Progenitor cell of endocrine pancreas (in vitro differentiated cells): ENCODE measurements around the gene LRMDA. TPM values are rescaled to one million over a fixed set of nuclear protein-coding genes. Genes with fewer than 3 reads are reported as not detected.
"Not testable (repeated sequence)": the region's sequence is repeated elsewhere in the genome, so short reads cannot be mapped to it uniquely, and the experiment has no call there.

ENCODE experiments used
- DNase-seq: peaks from one replicate; pipeline ENCODE4 v3.0.0; 2021; ENCODE audit warnings: low spot score; ENCODE audit not compliant: unreplicated experiment
- H3K27ac Mint-ChIP-seq: 2 replicates; pipeline ENCODE4 v1.8.0; 2021; ENCODE audit warnings: mild to moderate bottlenecking, moderate library complexity, mixed read lengths
- H3K27me3 Mint-ChIP-seq: 2 replicates; pipeline ENCODE4 v1.8.0; 2021; ENCODE audit warnings: mixed read lengths
- H3K36me3 Mint-ChIP-seq: 2 replicates; pipeline ENCODE4 v1.8.0; 2022; ENCODE audit warnings: mixed read lengths; ENCODE audit not compliant: insufficient read depth
- H3K4me1 Mint-ChIP-seq: 2 replicates; pipeline ENCODE4 v1.8.0; 2021; ENCODE audit warnings: low read depth, mixed read lengths
- H3K4me3 Mint-ChIP-seq: 2 replicates; pipeline ENCODE4 v1.8.0; 2021; ENCODE audit warnings: low read depth, mild to moderate bottlenecking, moderate library complexity, mixed read lengths
- H3K9me3 Mint-ChIP-seq: 2 replicates; pipeline ENCODE4 v1.8.0; 2021; ENCODE audit warnings: low read depth, mixed read lengths
- CTCF ChIP-seq: fragments of 200-600 bp; sonication (generic); IDR thresholded peaks from one replicate; pipeline ENCODE4 v1.5.0; 2021; ENCODE audit warnings: antibody characterized with exemption, mild to moderate bottlenecking; ENCODE audit not compliant: unreplicated experiment
- total RNA-seq: library from RNA; stranded (reverse); gene quantifications from 2 replicates; pipeline ENCODE4 v1.2.1, GENCODE V29; 2021

The LRMDA gene
- total RNA-seq, 1 donor from 2014 or later: 6.5 TPM

DNA sequence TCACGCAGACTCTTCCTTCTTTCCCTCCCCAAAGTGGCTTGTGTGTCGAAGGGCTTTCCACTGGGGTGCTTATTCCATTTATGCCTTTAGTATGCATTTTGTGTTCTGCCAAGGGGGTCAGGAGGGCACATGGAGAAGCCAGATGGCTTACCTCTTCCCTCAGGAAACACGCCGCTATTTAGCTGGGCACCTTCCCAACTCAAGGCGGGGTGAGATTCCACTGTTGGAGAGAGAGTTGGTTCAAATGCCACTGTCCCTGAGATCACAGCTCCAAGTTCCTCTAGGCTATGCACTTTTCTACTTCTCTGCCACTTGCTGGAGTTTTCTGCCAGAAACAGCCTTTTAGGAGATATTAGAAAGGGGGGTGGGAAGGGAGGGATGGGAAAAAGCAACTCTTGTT lies 1091.8 kb downstream of the LRMDA start:
- DNase-seq: no peak
- no peak overlapping the region for H3K4me3 Mint-ChIP-seq
- TF ChIP-seq CTCF: no peak
- H3K4me1 Mint-ChIP-seq: peaks cover 24% of the 10 kb centered on the region
- no peaks in the 10 kb centered on the region for H3K36me3 Mint-ChIP-seq
- H3K9me3 Mint-ChIP-seq: peaks cover 5% of the 10 kb centered on the region
- H3K27me3 Mint-ChIP-seq: no peaks in the 10 kb centered on the region
- H3K27ac Mint-ChIP-seq: no peak overlapping the region

DNA sequence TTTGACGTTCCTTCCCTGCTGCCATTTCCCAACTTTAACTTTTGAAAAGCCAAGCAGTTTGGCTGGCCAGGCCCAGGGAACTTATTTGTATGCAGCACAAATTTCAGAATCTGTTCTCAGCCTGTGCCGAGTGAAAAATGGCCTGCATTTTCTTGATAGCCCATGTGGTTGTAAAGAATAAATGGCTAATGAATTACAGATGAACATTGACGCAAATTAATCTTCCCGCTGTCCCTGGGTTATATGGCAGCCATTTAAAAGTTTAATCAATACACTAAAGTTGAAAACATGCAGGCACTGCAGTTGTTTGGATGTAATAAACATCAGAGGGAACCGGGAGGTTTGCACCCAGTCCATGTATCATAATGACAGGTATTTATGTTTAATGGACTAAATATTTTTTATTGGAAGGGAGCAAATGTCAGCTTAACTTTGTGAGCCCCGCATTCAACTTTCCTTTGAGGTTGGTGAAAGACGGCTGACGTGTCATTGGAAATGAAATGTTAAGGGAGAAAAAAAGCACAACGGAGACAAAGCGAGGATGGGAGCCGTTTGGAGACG lies 1092.4 kb downstream of the LRMDA start:
- Mint-ChIP-seq H3K4me1 (peaks cover 24% of the 10 kb centered on the region), H3K27ac (no peak overlapping the region), H3K27me3 (no peaks in the 10 kb centered on the region), H3K4me3 (no peak overlapping the region), H3K9me3 (peaks cover 5% of the 10 kb centered on the region), H3K36me3 (no peaks in the 10 kb centered on the region)
- no peak for DNase-seq
- no peak for TF ChIP-seq CTCF

DNA sequence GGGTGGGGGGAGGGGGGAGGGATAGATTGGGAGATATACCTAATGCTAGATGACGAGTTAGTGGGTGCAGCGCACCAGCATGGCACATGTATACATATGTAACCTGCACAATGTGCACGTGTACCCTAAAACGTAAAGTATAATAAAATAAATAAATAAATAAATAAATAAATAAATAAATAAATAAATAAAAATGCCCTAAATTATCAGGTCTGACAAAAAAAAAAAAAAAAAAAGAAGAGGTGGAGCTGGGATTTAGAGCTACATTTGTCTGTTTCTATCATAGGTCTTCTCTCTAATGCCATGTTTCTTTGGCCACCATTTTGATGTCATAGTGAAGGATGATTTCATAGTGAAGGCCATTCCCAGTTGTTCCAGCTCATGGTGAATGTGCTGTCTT lies 1095.4 kb downstream of the LRMDA start:
- not testable (repeated sequence) for H3K27ac Mint-ChIP-seq, H3K36me3 Mint-ChIP-seq, DNase-seq, H3K4me3 Mint-ChIP-seq, H3K27me3 Mint-ChIP-seq, H3K9me3 Mint-ChIP-seq
- H3K4me1 Mint-ChIP-seq: peaks cover 24% of the 10 kb centered on the region

- peaks cover 29% of the 10 kb centered on the region for H3K27me3 Mint-ChIP-seq
- no peaks in the 10 kb centered on the region for H3K9me3 Mint-ChIP-seq
- no peak overlapping the region for H3K4me3 Mint-ChIP-seq
- no peak for DNase-seq
- peaks cover 8% of the 10 kb centered on the region for H3K4me1 Mint-ChIP-seq
- H3K36me3 Mint-ChIP-seq: no peaks in the 10 kb centered on the region
- TF ChIP-seq CTCF: no peak
- no peak overlapping the region for H3K27ac Mint-ChIP-seq
Measured at GRCh38 chr10:76540331-76540730, 1108.9 kb downstream of the LRMDA start.

DNA sequence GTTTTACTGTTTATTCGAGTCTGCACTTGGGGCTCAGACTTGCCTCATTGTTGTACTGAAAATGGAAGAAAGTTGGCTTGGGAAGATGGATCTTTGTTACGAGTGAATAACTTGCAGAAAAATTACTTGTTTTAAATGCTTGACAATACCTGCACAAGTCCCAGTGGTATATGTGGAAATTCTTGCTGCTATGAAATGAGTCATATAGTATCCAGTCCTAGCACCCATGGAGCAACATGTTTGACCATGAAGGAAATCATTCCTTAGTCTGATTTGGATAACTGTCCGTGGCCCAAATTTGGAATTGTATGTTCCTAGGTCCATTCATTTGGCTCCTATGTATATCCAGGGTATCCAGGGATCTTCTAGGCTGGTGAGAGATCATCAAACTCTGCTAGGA lies 1109.4 kb downstream of the LRMDA start:
- H3K36me3 Mint-ChIP-seq: no peaks in the 10 kb centered on the region
- H3K9me3 Mint-ChIP-seq: no peaks in the 10 kb centered on the region
- no peak overlapping the region for H3K4me3 Mint-ChIP-seq
- no peak overlapping the region for H3K27ac Mint-ChIP-seq
- no peak for TF ChIP-seq CTCF
- H3K4me1 Mint-ChIP-seq: peaks cover 8% of the 10 kb centered on the region
- peaks cover 30% of the 10 kb centered on the region for H3K27me3 Mint-ChIP-seq
- DNase-seq: no peak

DNA sequence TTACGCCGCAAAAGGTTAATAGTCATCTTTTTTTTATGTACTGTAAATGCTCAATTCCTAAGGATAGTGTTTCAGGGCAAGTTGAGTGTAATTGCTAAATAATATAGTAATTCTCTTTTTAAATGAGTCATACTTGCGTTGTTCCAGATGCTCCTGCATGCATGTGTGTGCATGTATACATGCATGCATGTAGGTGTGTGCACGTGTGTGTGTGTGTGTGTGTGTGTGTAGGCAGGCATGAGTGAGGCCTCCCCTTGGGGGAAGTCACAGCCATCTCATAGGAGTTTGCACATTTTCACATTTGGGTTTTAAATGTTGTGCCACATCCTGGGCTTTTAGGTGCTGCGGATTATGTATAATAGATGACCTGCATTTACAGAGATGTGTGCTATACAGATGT lies 1110.4 kb downstream of the LRMDA start:
- DNase-seq: no peak
- H3K36me3 Mint-ChIP-seq: no peaks in the 10 kb centered on the region
- H3K4me3 Mint-ChIP-seq: no peak overlapping the region
- H3K27me3 Mint-ChIP-seq: peaks cover 31% of the 10 kb centered on the region
- H3K27ac Mint-ChIP-seq: no peak overlapping the region
- no peaks in the 10 kb centered on the region for H3K9me3 Mint-ChIP-seq
- TF ChIP-seq CTCF: no peak
- peaks cover 8% of the 10 kb centered on the region for H3K4me1 Mint-ChIP-seq
